Esophagus mucosa (tissue), 1 donor: ENCODE results near the gene LIMS2. TPM values are rescaled to one million over a fixed set of nuclear protein-coding genes. Genes with fewer than 3 reads are reported as not detected.

ENCODE experiments used
- ATAC-seq: fragments of 200-7000 bp; cut with Tn5 transposase; one replicate; pipeline ENCODE4 v1.9.1; 2020
- total RNA-seq: library from RNA; stranded (reverse); gene quantifications from one replicate; pipeline ENCODE4 v1.2.4, GENCODE V29; 2023
- donor health status: DM: yes; HTN: yes; CAD: no.

The LIMS2 gene
- total RNA-seq, 1 donor from 2014 or later = 6.0 TPM

DNA sequence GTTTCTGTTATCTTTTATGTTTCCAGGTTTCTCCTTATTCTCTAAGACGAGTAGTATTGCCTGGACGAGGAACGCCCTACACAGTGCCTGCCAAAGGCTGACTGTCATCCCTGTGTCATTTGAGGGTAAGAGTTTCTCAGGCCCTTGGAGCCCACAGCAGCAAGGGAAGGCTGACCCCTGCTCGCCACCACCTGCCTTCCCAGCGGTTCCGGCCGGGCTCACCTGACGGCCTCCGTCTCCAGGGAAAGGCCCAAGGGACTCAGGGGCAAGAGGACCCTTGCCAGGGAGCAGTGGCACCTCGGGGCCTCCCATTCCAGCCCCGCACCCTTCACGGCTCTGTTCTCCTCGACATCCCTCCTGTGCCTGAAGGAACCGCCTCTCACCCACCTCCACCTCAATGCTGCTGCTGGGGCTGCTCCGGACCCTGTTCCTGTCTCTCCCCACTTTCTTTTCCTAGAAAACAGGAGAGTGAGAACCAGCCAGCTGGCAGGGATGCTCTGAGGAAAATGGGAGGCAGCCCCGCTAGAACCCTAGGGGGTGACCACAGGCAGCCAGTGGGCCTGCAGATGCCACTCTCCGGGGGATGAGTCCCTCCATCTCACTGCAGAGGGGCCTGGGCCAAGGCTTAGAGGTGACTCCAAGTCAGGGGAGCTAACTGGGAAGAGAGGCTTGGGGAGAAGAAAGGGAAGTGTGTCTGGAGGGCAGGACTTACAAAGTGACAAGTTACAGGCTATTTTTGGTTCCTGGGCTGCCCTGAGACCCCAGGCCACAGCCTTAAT is 1.9 kb downstream of the LIMS2 start:
- ATAC-seq = no peak

DNA sequence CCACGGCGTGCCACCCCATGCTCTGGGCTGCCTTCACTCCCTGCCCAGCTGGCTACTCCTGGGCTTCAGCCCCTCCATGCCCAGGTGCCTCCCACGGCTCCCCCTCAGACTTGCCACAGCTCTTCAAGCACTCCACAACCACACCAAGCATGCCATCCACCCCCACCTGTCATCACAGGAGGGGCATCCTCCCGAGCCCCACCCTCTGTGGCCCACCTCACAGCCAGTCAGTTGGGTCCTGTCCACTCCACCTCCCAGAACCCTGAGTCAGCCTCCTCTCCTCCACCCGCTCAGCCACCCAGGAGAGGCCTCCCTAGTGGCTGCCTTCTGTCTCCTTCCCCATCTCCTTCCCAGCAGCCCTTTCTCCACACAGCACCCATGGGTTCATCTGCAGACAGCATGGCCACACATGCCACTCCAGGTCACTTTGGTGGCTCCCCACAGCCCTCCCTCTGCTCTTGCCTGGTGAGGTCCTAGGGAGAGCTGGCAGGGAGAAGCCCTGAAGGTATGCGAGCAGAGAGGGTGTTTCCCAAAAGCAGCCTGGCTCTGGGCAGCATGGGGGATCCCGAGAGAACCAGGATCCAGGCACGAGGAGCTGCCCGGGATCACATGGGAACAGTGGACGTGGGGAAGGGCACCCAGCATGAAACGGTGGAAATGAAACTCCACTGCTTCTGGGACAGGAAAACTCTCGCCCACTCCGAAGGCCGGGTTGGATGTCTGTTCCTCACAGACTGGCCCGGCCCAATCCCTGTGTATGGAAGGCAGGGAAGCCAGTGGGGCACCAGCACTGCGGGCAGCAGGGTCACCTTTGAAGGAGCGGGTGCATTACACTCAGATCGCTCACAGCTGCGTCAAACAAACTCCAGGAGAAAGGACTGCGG is 2.7 kb downstream of the LIMS2 start:
- ATAC-seq = peak; percentile 9

DNA sequence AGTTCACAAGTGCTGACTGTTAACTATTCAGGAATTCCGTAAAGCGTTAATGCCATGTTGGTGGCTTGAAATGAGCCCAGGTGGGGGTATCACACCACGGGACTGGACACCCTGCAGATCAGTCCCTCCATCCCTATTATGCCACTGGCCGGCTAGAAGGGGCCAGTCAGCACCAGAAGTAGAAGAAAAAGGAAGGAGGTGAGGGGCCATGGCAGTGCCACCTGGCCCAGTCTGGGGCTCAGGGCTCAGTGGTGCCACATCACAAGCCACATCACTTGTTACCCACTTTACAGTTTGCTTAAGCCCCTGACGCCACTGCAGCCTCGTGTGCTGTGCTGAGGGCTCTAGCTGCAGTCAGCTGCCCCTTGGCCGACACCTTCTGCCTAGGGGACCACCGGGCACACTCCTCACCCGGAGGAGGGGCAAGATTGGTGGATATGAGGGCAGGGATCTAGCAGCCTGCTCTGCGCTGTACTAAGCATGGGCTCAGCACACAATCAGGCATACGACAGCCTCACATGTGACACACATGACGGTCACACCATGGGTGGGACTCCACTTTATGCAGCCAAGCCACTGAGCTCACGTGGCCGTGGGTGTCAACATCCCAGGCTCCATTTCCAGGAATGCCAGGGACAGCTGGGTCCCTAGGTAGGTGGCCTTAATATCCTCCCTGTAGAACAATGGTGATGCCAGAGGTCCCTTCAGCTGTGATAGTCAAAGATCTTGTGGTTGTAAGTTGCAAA is 3.6 kb downstream of the LIMS2 start:
- no peak for ATAC-seq

DNA sequence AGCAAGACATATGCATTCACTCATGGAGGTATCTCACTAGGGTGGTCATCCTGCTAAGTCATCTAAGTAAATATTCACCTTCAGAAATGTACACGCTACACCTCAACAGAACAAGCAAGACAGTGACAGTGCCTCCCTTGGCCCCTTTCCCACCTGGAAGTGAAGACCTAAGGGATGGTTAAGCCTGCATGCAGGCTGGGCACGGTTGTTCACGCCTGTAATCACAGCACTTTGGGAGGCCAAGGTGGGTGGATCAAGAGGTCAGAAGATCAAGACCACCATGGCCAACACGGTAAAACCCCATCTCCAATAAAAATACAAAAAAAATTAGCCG is 4.4 kb downstream of the LIMS2 start:
- ATAC-seq = no peak

DNA sequence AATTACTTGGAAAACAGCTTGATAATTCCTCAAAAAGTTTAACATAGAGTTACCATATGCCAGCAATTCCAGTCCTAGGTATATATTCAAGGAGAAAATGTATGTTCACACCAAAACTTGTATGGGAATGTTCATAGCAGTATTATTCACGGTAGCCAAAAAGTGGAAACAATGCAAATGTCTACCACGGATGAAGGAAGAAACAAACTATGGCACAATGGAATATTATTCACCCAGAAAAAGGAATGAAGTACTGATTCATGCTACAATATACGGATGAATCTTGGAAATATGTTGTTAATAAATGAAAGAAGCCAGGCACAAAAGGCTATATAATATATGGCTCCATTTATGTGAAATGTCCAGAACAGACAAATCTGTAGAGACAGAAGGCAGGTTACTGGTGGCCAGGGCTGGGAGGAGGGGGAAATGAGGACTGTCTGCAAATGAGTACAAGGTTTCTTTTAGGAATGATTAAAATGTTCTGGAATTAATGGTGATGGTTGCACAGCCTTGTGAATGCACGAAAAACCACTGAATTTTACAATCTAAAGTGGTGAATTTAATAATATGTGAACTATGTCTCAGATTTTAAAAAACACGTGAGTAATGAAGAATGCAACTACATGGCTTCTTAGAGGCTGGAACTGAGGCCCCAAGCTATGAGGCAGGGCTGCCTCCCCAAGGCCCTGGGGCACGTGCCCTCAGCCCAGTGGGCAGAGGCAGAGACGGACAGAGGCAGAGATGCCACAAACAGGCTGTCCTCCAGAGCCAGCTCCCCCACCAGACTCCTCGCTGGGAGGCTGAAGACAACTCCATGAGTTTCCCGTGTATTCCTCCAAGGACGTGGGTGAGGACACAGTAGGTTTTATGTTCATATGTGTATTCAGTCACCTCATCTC is 5.0 kb downstream of the LIMS2 start:
- no peak for ATAC-seq

DNA sequence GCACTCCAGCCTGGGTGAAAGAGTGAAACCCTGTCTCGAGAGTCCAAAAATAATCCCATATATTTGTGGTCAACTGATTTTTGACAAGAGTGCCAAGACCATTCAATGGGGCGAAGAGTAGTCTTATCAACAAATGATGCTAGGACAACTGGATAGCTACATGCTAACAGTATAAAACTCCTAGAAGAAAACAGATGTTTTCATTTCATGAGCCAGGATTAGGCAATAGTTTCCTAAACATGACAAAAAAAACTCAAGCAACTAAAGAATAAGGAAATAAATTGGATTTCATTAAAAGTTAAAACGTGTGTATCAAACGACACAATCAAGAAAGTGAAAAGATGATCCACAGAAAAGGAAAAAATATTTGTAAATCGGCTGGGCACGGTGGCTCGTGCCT is 6.3 kb downstream of the LIMS2 start:
- ATAC-seq = no peak

DNA sequence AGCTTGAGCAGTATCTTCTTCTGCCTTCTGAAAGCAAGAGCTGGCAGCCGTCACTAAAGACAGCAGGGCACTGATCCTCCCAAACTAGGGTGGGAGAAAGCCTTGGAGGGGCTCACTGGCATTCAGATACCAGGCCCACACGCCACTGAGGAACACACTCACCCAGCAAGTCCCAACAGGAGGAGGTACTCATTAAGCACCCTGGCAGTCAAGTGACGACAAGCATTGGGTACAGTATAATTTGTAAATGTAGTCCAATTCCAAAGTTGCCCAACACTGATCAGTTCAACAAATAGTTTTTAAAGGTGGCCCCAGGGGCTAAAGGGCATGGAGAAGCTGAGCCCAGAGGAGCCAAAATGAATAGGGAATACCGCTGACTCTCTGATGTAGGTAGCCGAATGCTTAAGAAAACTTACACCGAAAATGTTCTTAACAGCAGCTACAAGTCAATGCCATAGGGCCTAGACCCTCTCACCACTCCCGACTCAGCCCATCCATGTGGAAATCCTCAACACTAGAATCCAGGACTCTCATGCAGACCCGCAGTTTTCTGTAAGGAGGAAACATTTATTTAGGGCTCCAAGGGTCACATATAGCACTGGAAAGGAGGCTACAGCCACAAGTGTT is 9.9 kb downstream of the LIMS2 start:
- no peak for ATAC-seq

DNA sequence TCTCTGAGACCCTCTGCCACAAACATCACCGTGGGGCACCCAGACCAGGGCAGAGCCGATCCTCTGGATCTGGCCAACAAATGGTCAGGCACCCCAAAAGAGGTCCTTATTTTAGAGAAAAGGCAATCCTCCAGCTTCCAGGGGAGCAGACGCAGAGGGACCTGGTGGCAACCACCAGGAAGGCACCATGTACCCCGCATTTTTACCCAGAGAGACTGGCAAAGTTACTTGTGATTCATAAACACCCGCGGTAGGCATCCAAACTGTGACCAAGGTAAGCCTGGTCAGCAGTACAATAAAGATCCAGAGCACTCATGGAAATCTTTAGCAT is 10.5 kb downstream of the LIMS2 start:
- ATAC-seq = no peak

DNA sequence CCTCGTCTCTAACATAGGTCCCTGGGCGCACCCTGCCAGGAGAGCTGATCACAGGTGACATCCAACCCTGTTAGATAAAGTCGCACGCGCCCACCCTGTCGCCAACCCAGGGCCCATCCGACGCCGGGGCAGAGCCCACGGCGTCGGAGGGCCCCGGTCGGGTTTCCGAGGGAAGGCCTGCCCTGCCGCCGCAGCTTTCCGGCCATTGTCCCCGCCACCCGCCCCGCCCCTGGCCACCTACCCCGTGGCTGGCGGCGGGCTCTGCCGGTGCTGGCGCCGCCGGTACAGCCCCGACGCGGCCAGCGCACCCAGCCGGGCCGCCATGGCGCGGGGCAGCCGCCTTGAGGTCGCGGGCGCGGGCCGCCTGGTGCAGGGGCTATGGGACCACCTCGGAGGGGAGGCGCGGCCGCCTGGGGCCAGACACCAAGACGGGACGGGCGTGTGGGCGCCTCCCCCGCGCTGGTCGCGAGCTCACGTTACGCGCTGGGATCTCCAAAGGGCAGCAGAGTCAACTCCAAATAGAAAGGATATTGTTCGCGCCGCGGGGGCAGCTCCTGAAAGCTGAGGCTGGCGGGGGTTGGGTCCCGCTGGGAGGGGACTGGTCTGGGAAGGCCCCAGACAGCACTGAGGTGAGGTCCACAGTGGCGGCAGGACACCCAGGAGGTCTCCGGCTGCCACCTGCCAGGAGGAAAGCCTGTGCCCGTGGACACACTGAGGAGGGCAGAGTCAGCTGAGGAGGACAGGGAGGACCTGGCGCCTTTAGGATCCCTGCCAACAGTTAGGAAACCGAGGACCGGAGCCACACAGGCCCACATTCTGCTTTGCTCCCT is 11.1 kb downstream of the LIMS2 start:
- peak; percentile 32 for ATAC-seq

DNA sequence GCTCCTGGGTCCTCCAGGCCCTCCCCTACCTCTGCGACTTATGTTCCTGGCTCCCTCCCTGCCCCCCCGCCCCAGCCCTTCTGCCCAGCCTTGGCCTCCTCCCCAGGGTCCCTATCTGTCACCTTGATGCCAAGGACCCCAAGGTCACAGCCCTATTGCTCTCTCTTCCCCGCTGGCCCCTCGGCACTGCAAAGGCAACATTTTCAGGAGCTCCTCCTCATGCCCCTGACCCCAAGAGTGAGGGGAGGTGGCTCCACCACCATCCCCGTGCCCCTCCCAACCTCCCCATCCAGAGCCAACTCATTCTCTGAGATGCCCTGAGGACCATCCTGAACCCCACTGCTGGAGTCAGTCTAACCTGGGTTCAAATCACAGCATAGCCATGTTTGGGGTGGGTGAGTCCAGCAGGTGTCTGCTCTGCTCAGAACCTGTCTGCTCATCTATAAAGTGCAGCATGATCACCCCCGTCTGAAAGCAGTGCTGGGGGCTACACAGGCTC is 11.7 kb downstream of the LIMS2 start:
- ATAC-seq = no peak

DNA sequence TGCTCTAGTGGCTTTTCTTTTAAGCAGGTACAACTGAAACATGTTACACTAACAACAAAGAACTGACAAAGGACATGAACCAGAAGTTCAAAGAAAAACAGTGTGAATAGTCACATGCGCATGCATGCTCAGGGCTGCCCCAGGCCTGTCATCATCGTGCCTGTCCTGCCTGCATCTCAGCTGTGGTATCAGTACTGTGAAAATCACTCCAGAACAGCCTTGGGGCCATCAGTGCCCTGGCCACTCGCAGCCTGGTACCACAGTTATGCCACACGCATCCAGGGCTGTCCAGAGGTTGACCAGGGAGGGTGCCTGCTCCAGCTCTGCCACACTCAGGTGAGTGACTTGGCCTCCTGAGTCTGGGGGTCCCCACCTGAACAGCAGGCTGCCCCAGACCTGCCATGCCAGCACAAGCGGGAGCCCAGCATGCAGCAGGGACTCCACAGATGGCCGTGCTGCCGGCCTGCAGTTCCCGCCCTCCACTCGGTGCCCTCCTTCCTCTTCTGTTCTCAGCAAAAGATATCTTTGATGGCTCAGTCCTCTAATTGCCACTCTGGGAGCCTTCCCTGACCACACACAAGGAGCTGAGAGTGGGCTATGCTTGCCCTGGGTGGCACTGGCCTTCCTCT is 12.3 kb downstream of the LIMS2 start:
- no peak for ATAC-seq

DNA sequence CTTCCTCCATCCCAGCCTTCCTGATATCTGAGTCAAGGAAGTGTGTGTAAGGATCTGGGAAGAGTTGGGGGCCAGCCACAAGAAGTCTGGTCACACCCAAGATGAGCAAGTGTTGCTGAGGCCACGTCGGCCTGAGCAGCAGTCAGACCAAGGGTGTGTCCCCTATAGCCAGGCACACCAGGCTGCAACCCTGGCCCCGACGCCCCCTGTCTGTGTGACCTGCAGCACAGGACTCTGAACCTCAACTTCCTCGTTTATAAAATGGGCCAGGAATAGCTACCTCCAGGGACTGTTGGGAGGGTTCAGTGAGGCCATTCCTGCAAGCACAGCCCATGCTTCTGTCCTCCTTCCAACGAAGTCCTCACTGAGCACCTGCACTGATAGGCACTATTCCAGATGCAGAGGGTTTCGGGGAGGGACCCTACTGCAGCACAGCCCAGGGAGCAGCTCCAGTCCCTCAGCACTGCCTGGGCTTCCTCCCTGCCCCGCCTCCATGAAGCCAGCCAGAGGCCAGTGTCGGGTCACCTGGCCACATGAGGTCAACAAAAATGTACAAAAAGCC is 13.3 kb downstream of the LIMS2 start:
- peak; percentile 44 for ATAC-seq

DNA sequence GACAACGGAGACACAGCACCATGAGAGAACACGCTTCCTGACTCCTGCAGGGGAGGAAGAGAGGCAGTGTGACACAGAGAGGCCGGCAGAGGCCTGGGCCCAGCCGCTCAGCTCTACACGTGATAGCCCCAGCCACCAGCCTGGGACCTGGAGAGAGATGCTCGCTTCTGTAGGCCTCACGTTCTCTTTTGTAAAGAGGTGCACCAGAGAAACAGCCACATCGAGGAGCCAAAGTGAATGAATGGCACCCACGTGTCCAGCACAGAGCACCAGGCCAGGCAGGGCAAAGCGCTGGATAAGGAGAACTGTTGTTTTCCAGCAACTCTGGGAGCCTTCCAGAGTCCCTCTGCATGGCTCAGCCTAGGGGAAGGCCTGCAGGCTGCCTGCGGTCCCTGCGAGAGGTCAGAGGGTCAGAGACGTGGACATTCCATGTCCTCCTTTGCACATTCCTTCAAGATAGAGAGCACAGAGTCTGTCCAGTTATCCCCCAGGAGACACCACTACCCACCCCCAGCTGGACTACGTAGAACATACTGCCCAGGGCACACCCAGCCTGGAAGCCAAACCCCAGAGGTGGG is 14.2 kb downstream of the LIMS2 start:
- ATAC-seq = no peak

DNA sequence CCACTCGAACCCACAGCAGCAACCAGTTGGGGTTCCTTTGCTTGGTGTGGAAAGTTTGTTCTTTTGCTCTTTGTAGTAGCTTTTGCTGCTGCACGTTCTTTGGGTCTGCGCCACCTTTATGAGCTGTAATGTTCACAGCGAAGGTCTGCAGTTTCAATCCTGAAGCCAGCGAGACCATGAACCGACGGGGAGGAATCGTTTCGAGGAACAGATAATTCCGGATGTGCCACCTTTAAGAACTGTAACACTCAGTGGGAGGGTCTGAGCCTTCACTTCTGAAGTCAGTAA is 15.1 kb downstream of the LIMS2 start:
- ATAC-seq = no peak

DNA sequence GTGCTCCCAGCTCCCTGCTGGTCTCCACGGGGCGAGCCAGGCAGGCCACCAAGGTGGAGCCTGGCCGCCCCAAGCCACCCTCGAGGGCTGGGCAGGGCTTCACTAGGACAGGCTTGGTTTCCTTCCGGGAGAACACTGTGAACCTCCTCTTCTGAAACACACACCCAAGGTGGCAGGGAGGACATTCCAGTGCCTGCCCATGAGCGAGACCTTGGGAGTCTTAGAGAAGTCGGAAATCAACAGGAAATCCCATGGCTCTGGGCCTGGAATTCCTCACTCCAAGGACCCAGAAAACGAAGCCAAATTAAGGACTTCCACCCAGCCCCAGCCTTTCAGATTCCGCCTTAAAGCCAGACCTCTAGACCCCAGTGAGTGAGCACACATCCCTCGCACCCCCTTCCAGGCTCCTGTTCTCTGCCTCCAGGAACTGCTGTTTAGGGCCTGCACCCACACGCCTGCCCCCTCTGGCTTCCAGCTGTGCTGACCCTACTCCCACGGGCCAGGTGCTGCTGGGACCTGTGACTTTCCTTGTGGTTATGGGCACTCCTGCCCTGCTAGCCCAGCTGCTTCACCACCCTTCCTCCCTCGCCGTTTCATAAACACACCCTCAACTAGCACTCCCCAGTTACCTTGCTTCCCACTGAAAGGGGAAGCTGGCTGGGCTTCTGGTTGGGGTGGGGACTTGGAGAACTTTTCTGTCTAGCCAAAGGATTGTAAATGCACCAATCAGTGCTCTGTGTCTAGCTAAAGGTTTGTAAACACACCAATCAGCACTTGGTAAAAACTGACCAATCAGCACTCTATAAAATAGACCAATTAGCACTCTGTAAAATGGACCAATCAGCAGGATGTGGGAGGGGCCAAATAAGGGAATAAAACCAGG is 15.7 kb downstream of the LIMS2 start:
- ATAC-seq = peak; percentile 44

DNA sequence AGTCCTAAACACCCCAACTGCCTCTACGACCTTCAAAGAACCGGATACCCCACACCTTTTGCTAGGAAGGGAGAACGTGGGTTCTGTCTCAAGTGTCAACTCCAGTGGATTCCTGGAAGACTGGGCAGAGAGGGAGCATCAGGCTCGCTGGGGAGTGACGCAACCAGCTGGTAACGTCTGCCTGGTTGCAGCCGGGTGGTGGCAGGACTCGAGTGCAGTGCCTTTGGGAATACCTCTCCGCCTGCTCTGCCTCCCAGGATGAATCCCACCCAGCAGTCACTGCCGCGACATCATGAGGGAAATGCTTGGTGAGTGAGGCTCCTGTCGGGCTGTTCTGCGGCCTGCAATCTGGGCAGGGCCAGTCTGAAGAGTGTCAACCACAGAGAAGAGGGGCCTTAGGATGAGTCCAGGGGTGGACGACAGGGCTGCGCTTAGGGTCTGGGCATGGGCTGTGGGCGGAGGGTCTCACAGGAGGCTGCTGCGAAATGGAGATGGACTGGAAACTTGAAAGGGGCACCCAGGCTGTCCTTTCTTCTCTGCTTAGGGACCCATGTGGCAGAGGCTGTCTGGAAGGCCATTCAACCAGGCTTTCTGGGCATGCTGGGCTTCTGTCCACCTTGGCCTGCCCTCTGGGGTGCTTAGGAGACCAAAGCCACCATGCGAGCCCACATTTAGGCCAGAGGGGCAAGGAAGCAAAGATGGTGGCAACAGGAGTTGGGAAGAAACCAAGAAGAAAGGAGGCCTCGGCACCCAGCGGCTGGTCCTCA is 16.5 kb downstream of the LIMS2 start:
- no peak for ATAC-seq

DNA sequence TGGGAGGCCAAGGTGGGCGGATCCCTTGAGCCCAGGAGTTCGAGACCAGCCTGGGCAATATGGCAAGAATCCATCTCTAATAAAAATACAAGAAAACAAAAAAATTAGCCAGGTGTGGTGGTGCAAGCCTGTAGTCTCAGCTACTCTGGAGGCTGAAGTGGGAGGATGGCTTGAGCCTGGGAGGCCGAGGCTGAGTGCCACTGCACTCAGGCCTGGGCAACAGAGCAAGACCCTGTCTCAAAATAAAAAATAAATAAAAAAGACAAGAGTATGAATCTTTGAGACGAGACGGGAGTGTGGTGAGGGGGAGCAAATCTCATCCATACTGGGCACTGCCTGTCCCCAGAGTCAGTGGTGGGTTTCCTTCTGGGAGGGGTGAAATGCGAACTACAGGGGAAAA is 17.2 kb downstream of the LIMS2 start:
- ATAC-seq = no peak

DNA sequence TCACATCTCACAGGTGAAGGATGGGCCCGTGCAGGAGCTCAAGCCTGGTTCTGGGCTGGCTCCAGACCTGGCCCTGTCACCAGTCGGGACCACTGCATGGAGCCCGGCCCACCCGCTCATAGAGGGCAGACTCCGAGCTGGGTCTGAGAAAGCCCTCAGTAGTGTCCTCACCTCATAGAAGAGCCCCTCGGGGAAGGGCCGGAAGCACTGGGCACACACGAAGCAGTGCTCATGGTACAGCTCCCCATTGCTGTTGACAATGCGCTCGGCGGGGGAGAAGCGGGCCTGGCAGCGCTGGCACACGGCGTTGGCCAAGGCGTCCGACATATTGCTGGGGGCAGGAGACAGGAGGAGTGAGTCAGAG is 18.1 kb downstream of the LIMS2 start:
- ATAC-seq = no peak
